Muscle of leg (tissue), 11 donors: ENCODE measurements around the gene TNFSF13B. TPM values are rescaled to one million over a fixed set of nuclear protein-coding genes. Genes with fewer than 3 reads are reported as not detected.
"Not testable (repeated sequence)": the region's sequence is repeated elsewhere in the genome, so short reads cannot be mapped to it uniquely, and the experiment has no call there.

Experiments
- DNase-seq: peaks from one replicate; pipeline ENCODE4 v3.0.0; 2013
- H3K27ac ChIP-seq: one replicate; pipeline ENCODE4 v1.5.1; 2013; ENCODE audit warnings: mild to moderate bottlenecking, low read length, control low read depth
- H3K27me3 ChIP-seq: one replicate; pipeline ENCODE4 v1.6.1; 2013; ENCODE audit warnings: low read length; ENCODE audit not compliant: control insufficient read depth, insufficient read depth
- H3K36me3 ChIP-seq: one replicate; pipeline ENCODE4 v1.6.1; 2013; ENCODE audit warnings: low read length; ENCODE audit not compliant: control insufficient read depth, insufficient read depth
- H3K4me1 ChIP-seq: one replicate; pipeline ENCODE4 v1.6.1; 2013; ENCODE audit warnings: low read length; ENCODE audit not compliant: control insufficient read depth, insufficient read depth
- H3K4me3 ChIP-seq: one replicate; pipeline ENCODE4 v1.5.1; 2013; ENCODE audit warnings: low read length, control low read depth
- H3K9me3 ChIP-seq: replicated peaks from 2 replicates; pipeline ENCODE4 v1.6.1; 2013; ENCODE audit warnings: low read depth, low read length; ENCODE audit not compliant: control insufficient read depth
- WGBS: methylation state at CpG from one replicate; pipeline ENCODE4 v1.1.5; 2013; ENCODE audit warnings: missing lambda C conversion rate; ENCODE audit not compliant: insufficient coverage; 5-methylcytosine and 5-hydroxymethylcytosine counted together
- polyA plus RNA-seq, 8 donors: library from polyadenylated mRNA; unstranded; fragments of 120-200 nt; gene quantifications; one replicate each; pipeline versions ENCODE4 v1.2.1 to v1.2.3, GENCODE V29; 2013; ENCODE audit warnings: inconsistent platforms in 1 of 8, low replicate concordance in 1 of 8; ENCODE audit not compliant: insufficient read length in 8 of 8, insufficient read depth in 1 of 8
- total RNA-seq: library from RNA; stranded (reverse); fragments of 120-200 nt; gene quantifications from one replicate; pipeline ENCODE4 v1.2.4, GENCODE V29; 2013

Gene TNFSF13B
- total and polyA plus RNA-seq, 9 donors = 1.6 to 5.3 (median 2.3) TPM

DNA sequence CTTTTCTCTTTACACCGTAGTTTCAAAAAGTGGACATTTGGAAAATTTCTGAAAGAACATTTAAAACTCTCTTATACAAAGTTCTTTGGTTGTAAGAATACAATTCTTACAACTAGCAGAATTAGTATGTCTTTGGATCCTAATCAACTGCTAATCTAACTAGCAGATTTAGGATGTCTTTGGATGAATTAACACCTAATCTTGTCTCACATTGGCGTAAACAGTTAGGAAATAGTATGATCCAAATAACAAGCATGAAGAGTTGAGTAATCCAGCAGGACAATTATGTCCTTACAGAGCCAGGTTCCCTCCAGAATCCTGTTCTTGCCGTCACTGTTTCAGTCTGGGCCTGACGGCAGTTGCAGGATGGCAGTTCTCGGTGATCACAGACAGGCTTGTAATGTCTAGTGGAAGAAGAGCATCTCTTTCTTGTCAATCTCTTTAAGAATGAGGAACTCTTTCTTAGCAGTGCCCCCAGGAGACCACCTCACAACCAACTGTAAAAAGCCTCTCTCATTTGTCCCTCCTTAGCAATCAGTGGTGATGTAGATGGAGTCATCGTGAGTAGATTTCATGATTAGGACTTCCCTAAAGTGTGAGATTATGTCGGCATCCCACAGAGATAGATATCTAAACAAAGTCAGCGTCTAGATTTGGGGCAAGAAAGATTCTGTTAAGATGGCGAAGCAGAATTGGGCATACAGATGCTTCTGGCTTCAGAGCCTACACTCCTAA lies 5.7 kb upstream of the TNFSF13B start:
- DNase-seq = no peak
- Histone ChIP-seq H3K4me3 (no peak overlapping the region), H3K9me3 (no peaks in the 10 kb centered on the region), H3K27me3 (no peaks in the 10 kb centered on the region), H3K27ac (no peak overlapping the region), H3K36me3 (no peaks in the 10 kb centered on the region), H3K4me1 (peaks cover 1% of the 10 kb centered on the region)
- WGBS = no CpG with 5 or more reads among the region's 9 CpGs

DNA sequence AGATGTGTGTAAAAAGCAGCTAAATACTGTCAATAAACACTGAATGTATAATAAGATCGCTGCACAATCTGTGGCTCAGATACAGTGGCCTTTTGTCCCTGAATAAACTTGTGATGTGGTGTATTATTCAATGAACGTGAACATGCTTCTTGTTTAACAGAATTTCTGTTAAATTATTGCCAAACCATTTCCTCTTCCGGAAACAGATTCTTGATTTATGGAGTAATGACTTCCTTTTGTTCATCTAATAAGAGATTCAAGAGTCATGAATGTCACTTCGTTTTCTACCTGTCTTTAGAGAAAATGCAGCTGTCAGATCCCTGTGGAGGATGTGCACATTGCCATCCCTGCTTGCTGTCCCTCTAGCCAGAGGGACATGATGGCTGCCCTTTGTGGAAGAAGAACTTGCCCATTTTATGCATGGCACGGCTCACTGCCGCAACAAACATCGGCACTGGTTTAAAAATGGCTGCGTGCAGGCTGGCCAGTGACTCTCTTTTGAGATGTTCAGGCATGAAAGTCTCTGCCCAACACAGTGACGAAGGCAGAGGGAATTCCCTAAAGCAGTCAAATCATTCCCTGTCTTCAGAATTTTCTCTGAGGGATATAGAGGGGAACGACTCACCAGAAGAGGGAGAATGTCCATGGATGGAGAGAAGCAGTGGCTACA lies 3.1 kb upstream of the TNFSF13B start:
- H3K4me3 ChIP-seq = no peak overlapping the region
- H3K9me3 ChIP-seq = no peaks in the 10 kb centered on the region
- H3K27ac ChIP-seq = no peak overlapping the region
- no peaks in the 10 kb centered on the region for H3K27me3 ChIP-seq
- H3K36me3 ChIP-seq = no peaks in the 10 kb centered on the region
- DNase-seq = no peak
- H3K4me1 ChIP-seq = peaks cover 9% of the 10 kb centered on the region
- WGBS = 76% methylated on average over 6 of the region's 10 CpGs

DNA sequence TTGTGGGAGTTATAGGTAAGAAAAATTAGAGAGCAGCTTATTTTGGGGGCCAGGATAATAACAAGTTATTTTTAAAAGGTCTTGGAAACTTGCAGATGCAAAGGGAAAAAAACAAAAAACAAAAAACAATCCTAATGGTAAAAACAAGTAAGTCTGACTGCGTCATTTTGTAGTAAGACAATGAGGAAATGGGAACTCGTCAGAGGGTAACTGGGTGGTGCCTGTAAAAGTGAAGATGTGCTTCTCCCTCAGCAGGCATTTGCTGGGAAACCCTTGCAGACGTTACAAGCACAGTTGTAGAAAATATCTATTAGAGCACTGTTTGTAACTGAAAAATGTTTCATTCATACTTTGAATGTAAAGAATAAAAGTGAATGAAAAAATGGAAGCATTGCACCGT lies 2.2 kb upstream of the TNFSF13B start:
- Histone ChIP-seq H3K36me3 (no peaks in the 10 kb centered on the region), H3K9me3 (no peaks in the 10 kb centered on the region), H3K4me1 (peaks cover 9% of the 10 kb centered on the region), H3K27me3 (no peaks in the 10 kb centered on the region), H3K27ac (no peak overlapping the region), H3K4me3 (no peak overlapping the region)
- 40% methylated on average over 1 of the region's 4 CpGs for WGBS
- DNase-seq = peak; percentile 31

DNA sequence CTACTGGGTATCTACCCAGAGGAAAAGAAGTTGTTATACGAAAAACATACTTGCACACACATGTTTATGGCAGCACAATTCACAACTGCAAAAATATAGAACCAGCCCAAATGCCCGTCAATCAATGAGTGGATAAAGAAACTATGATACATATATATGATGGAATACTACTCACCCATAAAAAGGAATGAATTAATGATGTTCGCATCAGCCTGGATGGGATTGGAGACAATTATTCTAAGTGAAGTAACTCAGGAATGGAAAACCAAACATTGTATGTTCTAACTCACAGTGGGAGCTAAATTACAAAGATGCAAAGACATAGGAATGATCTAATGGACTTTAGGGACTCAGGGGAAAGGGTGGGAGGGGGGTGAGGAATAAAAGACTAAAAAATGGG lies 1.7 kb upstream of the TNFSF13B start:
- no CpG with 5 or more reads among the region's 3 CpGs for WGBS
- H3K27me3 ChIP-seq, H3K36me3 ChIP-seq, H3K27ac ChIP-seq, H3K4me1 ChIP-seq, H3K4me3 ChIP-seq, DNase-seq, H3K9me3 ChIP-seq: not testable (repeated sequence)

DNA sequence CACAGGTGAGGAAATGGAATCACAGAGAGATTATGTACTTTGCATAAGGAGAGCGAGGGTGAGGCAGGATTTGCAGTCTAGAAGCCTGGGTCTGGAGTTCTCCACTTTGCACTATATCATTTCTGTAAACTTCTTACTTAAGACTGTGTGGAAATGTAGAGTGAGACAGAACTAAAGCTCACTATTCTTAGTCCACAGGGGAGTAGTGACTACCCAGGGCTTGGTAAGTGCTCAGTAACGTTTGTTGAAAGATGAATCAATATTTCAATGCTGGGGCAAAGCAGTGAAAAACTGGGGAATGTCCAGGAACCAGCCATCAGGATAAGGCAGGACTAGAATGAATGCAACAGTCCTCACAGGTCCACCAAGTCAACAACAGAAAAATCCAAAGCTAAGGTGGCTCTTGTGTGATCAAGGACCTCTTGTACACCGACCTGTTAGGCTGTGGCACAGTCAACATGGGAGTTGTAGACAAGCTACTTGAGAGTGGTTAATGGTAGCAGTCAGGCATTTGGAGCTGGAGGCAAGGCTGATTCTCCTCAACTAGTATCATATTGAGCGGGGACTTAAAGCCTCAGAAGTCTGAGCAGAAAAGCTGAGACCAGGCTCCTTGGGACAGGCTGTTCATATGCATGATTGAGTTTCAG lies 929 bp upstream of the TNFSF13B start:
- Histone ChIP-seq H3K27me3 (no peaks in the 10 kb centered on the region), H3K36me3 (no peaks in the 10 kb centered on the region), H3K27ac (no peak overlapping the region), H3K4me3 (no peak overlapping the region), H3K4me1 (peaks cover 9% of the 10 kb centered on the region), H3K9me3 (no peaks in the 10 kb centered on the region)
- WGBS = 86% methylated on average over 2 of the region's 4 CpGs
- no peak for DNase-seq

DNA sequence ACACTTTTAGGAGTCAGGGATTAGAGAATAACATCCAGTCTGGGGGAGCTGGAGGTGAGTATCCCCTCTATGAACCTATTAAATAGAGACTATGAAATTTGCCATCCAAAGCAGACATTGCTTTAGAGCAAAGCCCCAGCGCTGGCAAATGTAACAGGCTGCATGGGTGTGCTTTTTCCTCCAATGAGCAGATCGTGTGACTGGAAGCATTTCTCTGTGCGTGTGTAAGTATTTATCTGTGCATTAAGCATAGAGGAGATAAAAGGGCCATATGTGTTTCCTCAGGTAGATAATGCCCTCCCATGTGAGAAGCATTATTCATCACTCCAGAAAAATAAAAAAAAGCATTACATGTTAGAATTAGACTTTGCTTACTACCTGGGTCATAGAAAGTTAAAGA lies 924 bp downstream of the TNFSF13B start:
- WGBS = 40% methylated on average over 1 of the region's 3 CpGs
- H3K27ac ChIP-seq = peak overlapping the region; percentile 69
- no peak for DNase-seq

DNA sequence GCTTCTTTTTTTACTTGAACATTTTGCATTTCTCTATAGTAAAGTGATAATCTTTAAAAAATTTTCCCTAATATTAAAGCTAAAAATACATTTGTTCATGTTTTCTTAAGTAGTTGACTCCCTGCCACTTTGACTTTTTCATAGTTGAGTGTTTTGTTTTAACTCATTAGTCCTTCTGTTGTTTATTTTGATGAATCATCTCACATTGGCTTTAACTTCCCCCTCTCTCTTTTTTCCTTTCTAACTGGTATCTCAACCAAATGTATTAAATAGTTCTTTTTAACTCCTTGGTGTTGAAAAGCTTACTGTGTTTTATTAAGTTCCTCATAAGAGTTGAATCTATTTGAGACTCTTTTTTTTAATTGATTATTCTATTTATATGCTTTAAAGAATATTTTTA lies 2.8 kb downstream of the TNFSF13B start:
- H3K27me3 ChIP-seq = no peaks in the 10 kb centered on the region
- DNase-seq = no peak
- H3K4me1 ChIP-seq = peaks cover 9% of the 10 kb centered on the region
- H3K9me3 ChIP-seq = no peaks in the 10 kb centered on the region
- H3K4me3 ChIP-seq = no peak overlapping the region
- no peaks in the 10 kb centered on the region for H3K36me3 ChIP-seq
- H3K27ac ChIP-seq = no peak overlapping the region

More for the DNA sequence above, 924 bp downstream of the TNFSF13B start:
- H3K27me3 ChIP-seq = no peaks in the 10 kb centered on the region
- peaks cover 9% of the 10 kb centered on the region for H3K4me1 ChIP-seq
- peak overlapping the region; percentile 34 for H3K4me3 ChIP-seq
- H3K9me3 ChIP-seq = no peaks in the 10 kb centered on the region
- H3K36me3 ChIP-seq = no peaks in the 10 kb centered on the region

DNA sequence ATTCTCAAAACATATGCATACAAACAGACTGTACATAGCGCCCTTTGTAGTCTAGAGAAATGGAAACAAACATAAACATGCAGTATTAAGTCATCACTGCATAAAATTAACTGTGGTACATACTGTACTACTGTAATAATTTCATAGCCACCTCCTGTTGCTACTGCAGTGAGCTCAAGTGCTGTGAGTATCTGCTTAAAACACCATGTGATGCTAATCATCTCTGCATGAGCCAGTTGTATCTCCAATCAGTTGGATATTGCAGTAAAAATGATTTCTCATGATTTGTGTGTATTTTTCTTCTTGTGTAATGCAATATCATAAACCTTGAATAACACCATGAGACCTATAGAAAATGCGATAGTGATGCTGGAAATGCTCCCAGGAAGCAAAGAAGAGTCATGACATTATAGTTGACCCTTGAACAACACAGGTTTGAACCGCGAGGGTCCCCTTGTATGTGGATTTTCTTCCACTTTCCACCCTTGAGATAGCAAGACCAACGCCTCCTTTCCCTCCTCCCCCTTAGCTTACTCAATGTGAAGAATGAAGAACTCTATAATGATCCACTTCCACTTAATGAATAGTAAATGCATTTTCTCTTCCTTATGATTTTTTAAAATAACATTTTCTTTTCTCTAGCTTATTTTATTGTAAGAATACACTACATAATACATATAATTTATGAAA lies 4.1 kb downstream of the TNFSF13B start:
- WGBS = no CpG with 5 or more reads among the region's 5 CpGs
- no peaks in the 10 kb centered on the region for H3K36me3 ChIP-seq
- H3K4me1 ChIP-seq = peaks cover 9% of the 10 kb centered on the region
- no peak overlapping the region for H3K27ac ChIP-seq
- no peak for DNase-seq
- H3K4me3 ChIP-seq = no peak overlapping the region
- H3K27me3 ChIP-seq = no peaks in the 10 kb centered on the region
- no peaks in the 10 kb centered on the region for H3K9me3 ChIP-seq

DNA sequence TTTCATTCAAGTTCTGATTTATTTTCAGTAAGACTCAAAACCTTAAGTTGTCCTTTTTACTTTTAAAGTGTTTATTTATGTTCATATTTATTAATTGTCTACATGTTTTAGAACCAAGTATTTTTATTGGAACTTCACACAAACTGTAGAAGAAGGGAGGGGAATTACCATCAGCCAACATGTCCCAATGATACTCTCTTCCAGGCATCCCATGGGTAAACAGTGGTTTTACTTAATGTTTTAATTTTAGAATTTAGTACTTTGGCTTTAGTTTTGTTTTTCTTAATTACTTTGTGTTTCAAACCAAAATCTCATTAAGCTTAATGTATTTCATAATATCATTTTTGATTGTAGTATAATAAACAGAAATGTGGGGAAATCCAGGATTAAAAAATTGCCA lies 5.2 kb downstream of the TNFSF13B start:
- Histone ChIP-seq H3K36me3 (no peaks in the 10 kb centered on the region), H3K4me1 (peaks cover 6% of the 10 kb centered on the region), H3K27ac (no peak overlapping the region), H3K27me3 (no peaks in the 10 kb centered on the region), H3K4me3 (no peak overlapping the region), H3K9me3 (no peaks in the 10 kb centered on the region)
- no peak for DNase-seq

DNA sequence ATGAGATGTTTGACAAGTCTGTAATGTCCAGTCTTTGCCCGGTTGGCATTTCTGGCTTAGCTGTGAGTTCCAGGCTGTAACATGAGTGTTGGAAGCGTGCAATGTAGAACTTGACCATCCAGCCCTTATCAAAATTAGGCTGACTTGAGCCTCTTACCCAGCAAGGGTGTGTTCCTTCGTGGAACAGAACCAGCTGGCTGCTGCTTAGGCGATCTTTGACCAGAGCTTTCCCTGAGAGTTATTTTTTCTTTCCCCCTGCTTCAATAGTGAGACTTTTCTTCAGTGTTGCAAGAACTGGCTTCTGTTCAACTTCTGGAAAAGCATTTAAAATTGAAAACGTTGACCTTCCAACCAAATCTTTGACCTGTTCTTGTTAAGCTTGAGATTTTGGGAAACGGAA lies 6.5 kb downstream of the TNFSF13B start:
- Histone ChIP-seq H3K9me3 (no peaks in the 10 kb centered on the region), H3K36me3 (no peaks in the 10 kb centered on the region), H3K4me3 (no peak overlapping the region), H3K27me3 (no peaks in the 10 kb centered on the region), H3K4me1 (no peaks in the 10 kb centered on the region), H3K27ac (no peak overlapping the region)
- DNase-seq = peak; percentile 48
- 40% methylated on average over 1 of the region's 6 CpGs for WGBS
